Measurements from ENCODE around the gene FSTL4. TPM values are rescaled to one million over a fixed set of nuclear protein-coding genes. Genes with fewer than 3 reads are reported as not detected.

The FSTL4 gene
- total and polyA plus RNA-seq, 2 donors from 2014 or later: 0.09 to 4.0 TPM

DNA sequence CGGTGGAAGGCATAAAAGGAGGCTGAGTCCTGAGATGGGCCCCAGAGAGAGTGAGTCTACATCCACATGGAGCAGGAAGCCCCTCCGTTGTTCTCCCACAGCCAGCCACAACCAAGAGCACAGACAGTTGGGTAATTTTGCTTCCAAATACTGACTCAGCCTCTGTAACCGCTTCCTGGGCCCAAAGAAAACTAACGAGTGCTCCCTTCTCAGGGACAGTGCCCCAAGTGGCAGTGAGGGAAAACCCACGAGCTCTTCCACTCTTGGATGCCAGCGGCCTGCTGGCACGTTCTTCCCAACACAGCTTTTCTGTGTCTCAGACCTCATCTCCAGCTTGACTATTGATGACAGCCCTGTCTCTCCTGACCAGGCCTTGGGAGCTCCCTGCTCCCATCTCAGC lies 207.6 kb downstream of the FSTL4 start:
- TF ChIP-seq, protein P1, sequence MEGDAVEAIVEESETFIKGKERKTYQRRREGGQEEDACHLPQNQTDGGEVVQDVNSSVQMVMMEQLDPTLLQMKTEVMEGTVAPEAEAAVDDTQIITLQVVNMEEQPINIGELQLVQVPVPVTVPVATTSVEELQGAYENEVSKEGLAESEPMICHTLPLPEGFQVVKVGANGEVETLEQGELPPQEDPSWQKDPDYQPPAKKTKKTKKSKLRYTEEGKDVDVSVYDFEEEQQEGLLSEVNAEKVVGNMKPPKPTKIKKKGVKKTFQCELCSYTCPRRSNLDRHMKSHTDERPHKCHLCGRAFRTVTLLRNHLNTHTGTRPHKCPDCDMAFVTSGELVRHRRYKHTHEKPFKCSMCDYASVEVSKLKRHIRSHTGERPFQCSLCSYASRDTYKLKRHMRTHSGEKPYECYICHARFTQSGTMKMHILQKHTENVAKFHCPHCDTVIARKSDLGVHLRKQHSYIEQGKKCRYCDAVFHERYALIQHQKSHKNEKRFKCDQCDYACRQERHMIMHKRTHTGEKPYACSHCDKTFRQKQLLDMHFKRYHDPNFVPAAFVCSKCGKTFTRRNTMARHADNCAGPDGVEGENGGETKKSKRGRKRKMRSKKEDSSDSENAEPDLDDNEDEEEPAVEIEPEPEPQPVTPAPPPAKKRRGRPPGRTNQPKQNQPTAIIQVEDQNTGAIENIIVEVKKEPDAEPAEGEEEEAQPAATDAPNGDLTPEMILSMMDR (IDR thresholded peaks at IDR 0.05; ENCODE audit: borderline replicate concordance, extremely low read depth, insufficient read depth): no peak
- no peak for FAIRE-seq

DNA sequence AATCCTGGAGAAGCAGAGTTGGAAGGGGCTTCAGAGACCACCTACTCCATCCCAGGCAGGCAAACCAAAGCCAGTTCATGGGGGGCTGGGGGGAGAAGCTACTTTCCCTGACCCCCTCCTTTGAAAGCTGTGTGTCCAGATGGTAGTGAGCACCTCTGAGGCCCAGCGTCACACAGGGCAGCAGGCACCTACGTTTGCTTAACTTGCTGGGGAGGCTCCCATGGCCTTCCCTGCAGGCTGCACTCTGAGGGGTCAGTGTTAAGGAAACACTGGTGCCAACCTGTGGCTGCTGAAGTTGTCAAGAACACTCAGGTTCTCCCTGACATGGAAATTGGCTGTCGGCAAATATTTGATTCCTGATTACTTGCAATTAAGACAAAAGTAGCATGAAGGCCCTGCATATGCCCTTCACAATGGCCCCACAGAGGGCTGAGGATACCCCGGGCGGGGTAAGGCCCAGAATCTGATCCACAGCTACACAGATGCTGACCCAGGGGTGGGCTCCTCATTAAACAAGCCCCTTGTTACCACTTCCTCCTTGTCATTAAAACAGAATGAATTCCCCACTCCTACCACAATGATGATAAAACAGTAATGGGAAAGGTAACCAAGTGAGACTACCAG lies 208.5 kb downstream of the FSTL4 start:
- intact Hi-C loops (cut with DNase I): no loop called here
- Histone ChIP-seq H3K9ac (ENCODE audit: low read length in 3 of 3) (no peak overlapping the region), H3K9me3 (ENCODE audit: control insufficient read depth in 2 of 3, insufficient read depth in 1 of 3, low read length in 3 of 3) (no peaks in the 10 kb centered on the region), H3K36me3 (ENCODE audit: control insufficient read depth in 2 of 3, insufficient read depth in 3 of 3, low read length in 3 of 3) (no peaks in the 10 kb centered on the region), H3K27ac (ENCODE audit: low read depth in 2 of 2, low read length in 2 of 2) (no peak overlapping the region), H3K27me3 (ENCODE audit: control insufficient read depth, insufficient read depth, low read length) (no peaks in the 10 kb centered on the region), H3K4me1 (ENCODE audit: control insufficient read depth in 2 of 3, insufficient read depth in 2 of 3, low read depth in 1 of 3, low read length in 3 of 3) (peaks cover 0 to 7% (median 2%) of the 10 kb centered on the region in 3 donors), H3K4me3 (ENCODE audit: low read length in 3 of 3) (no peak overlapping the region)
- FAIRE-seq (no peak), DNase-seq (no peak)
- TF ChIP-seq, protein P1 (IDR thresholded peaks at IDR 0.05; ENCODE audit: borderline replicate concordance, extremely low read depth, insufficient read depth): no peak

More for the DNA sequence above, 207.6 kb downstream of the FSTL4 start:
- Histone ChIP-seq H3K4me3 (ENCODE audit: low read length in 3 of 3) (no peak overlapping the region), H3K27ac (ENCODE audit: low read depth in 2 of 2, low read length in 2 of 2) (no peak overlapping the region), H3K4me1 (ENCODE audit: control insufficient read depth in 2 of 3, insufficient read depth in 2 of 3, low read depth in 1 of 3, low read length in 3 of 3) (peaks cover 0 to 7% (median 2%) of the 10 kb centered on the region in 3 donors), H3K9me3 (ENCODE audit: control insufficient read depth in 2 of 3, insufficient read depth in 1 of 3, low read length in 3 of 3) (no peaks in the 10 kb centered on the region), H3K9ac (ENCODE audit: low read length in 3 of 3) (no peak overlapping the region), H3K36me3 (ENCODE audit: control insufficient read depth in 2 of 3, insufficient read depth in 3 of 3, low read length in 3 of 3) (no peaks in the 10 kb centered on the region), H3K27me3 (ENCODE audit: control insufficient read depth, insufficient read depth, low read length) (no peaks in the 10 kb centered on the region)
- no peak for DNase-seq
- intact Hi-C loops (cut with DNase I): no loop called here

DNA sequence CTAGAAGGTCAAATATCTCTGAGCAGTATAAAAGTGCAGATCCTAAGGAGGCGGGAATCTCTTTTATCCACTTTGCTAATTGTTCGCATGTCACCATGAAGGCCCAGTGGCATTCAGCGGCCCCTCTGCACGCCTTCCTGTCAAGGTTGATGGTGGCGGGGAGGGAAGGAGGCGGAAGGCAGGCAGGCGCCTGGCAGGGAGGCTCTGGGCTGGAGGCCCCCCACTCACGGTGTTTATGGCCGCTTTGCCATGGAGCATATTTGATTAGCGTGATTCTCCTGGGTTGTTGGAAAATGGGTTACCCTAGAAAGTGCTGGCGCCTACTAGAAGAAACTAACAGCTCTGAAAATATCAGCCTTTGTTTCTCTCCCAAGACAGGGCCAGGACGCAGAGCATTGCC lies 209.6 kb downstream of the FSTL4 start:
- Histone ChIP-seq H3K36me3 (ENCODE audit: control insufficient read depth in 2 of 3, insufficient read depth in 3 of 3, low read length in 3 of 3) (no peaks in the 10 kb centered on the region), H3K4me3 (ENCODE audit: low read length in 3 of 3) (no peak overlapping the region), H3K27me3 (ENCODE audit: control insufficient read depth, insufficient read depth, low read length) (no peaks in the 10 kb centered on the region), H3K9me3 (ENCODE audit: control insufficient read depth in 2 of 3, insufficient read depth in 1 of 3, low read length in 3 of 3) (no peaks in the 10 kb centered on the region), H3K27ac (ENCODE audit: low read depth in 2 of 2, low read length in 2 of 2) (no peak overlapping the region), H3K4me1 (ENCODE audit: control insufficient read depth in 2 of 3, insufficient read depth in 2 of 3, low read depth in 1 of 3, low read length in 3 of 3) (peaks cover 0 to 4% (median under 1%) of the 10 kb centered on the region in 3 donors), H3K9ac (ENCODE audit: low read length in 3 of 3) (no peak overlapping the region)
- DNase-seq (peak in 1 of 5 donors; percentile 35), FAIRE-seq (no peak)
- intact Hi-C loops (cut with DNase I): no loop called here
- TF ChIP-seq, protein P1 (IDR thresholded peaks at IDR 0.05; ENCODE audit: borderline replicate concordance, extremely low read depth, insufficient read depth): no peak
